SKM-1 (cell line): ENCODE data around the gene JPH4.

ENCODE experiments used
- DNase-seq: peaks from one replicate; lab custom pipeline; 2025; ENCODE audit not compliant: unreplicated experiment; lab: John Stamatoyannopoulos, UW

The JPH4 gene

GRCh38 chr14:23578560-23579310, at the start of gene JPH4:
TSS of gene JPH4 (minus strand) at chr14:23578790. CDS start at chr14:23577453, 1,337 bp downstream.
- no peak for DNase-seq

- DNase-seq = no peak
Observed at GRCh38 chr14:23627961-23628360, 49.4 kb upstream of the JPH4 start.

- no peak for DNase-seq
Observed at GRCh38 chr14:23626946-23627345, 48.4 kb upstream of the JPH4 start.

DNA sequence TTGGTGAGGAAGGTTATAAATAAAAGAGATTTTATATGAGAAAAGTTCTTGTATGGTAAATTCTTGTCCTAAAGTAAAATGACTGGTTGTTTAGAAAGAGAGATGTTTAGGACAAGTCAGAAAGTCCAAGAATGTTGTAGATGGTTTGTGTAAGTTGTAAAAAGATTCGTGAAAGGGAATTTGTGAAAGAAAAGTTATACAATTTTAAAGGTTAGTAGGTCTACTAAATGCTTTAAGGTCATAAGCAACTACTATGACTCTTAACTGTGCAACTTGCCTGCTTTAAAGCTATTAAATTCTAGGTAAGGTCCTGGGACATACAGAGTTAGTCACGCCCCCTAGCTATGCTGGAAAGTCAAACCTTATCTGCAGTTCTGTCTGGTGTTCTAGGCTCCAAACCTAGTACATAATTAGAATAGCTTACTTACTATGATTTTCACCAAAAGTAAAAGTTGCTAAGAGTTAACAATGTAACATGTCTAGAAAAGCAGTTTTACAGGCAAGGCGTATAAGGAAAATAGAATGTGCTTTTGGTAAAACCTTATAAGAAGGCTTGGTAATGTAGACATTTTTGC, 46.3 kb upstream of the JPH4 start:
- DNase-seq = no peak

- no peak for DNase-seq
Observed at GRCh38 chr14:23623962-23624361, 45.4 kb upstream of the JPH4 start.

GRCh38 chr14:23622990-23623389, 44.4 kb upstream of the JPH4 start:
- DNase-seq = no peak

- DNase-seq = no peak
Observed at GRCh38 chr14:23621932-23622730, 43.5 kb upstream of the JPH4 start.

- DNase-seq = no peak
Observed at GRCh38 chr14:23621204-23621931, 42.8 kb upstream of the JPH4 start.

GRCh38 chr14:23620177-23620702, 41.6 kb upstream of the JPH4 start:
- no peak for DNase-seq

DNA sequence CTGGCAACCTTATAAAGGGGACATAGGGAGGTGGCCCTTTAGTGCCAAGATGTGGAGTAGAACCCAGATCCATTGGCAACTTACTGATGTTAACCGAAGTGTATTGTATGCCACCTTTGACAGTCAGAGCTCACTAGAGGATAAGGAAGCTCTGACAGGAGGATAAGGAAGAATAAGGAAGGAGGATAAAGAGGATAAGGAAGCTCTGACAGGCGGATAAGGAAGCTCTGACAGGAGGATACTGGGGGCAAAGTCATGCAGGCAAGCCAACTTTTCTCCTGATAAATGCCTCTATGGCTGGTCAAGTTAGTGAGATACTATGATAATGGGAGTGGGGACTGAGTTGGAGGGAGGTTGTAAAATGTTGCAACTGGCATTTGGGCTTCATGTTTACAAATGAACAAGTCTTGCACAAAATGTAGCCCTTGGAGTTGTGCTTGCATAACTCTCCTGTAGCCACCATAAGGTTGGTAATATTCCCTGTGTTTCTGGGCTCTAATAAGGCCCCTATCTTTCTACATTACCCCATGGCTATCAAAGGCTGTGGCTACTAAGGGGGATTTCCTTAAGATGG, 39.9 kb upstream of the JPH4 start:
- DNase-seq = no peak

DNA sequence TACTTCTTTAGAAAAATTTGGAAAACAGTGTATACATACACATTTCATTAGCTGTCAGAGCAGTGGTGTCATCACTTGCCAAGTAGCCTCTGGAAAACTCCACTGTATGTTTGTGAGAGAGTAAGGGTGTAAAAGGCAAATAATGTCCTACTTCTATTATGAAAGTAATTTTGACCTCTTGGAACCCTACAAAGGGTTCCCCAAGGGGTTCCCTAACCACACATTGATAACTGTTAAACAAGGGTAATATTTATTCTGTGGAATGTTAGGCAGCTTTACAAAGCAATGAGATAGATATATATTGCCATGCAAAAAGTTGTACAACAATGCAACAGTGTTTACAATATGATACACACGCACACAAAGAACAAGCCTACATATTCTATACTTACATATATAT, 38.9 kb upstream of the JPH4 start:
- no peak for DNase-seq

DNA sequence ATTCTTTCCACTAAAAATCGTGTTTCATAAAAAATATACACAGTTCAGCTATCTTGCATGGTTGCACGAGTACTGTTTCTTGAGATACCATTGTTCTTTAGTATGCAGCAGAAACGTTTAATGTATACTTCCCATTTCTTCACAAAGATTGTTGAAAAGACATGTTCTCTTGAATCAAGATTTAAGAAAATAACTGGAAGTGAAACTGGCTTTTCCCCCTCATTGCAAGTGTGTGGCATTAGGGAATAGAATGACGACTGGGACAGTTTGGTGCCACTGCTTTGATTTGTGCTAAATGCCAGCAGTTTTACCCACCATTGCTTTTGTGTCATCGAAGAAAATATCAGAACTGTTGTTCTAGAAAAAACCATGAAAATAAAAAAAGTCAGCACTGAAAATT, 37.3 kb upstream of the JPH4 start:
- no peak for DNase-seq

GRCh38 chr14:23614395-23614828, 35.8 kb upstream of the JPH4 start:
- no peak for DNase-seq

GRCh38 chr14:23613242-23614070, 34.9 kb upstream of the JPH4 start:
- DNase-seq = no peak

DNA sequence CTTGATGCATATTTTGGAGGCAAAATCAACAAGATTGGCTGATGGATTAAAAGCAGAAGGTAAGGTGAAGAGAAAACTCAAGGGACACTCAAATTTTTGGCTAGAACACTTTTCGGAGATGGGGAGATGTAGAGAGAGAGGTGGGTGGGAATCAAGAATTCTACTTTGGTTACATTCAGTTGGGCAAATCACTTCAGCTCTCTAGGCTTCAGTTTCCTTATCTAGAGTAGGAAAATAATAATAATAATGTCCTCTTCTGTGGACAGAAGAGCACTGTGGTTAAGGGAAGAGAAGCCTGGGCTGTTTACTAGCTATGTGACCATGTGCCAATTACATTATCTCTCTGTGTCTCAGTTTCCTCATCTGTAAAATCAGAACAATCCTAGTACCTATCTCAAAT, 34.2 kb upstream of the JPH4 start:
- no peak for DNase-seq

- DNase-seq = no peak
Observed at GRCh38 chr14:23612354-23612732, 33.8 kb upstream of the JPH4 start.

DNA sequence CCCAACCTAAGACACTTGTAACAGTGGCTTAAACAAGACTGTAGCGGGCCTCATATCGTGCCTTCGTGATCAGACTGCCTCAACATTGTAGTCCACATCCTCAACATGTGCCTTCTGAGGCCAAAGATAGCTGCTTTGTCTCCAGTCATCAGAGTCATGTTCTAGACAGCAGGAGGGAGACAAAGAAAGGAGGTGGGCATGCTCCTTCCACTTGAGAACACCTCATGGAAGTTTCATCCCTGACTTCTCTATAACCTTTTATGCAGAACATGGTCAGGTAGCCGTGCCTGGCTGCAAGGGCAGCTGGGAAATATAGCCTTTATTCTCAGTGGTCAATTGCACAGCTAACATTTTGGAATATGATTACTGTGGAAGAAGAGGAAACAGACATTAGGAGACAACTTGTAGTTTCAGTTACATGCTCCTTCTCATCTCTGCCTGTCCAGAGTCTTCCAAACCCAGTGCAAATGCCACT, 32.3 kb upstream of the JPH4 start:
- no peak for DNase-seq

- DNase-seq = no peak
Observed at GRCh38 chr14:23610090-23610814, 31.7 kb upstream of the JPH4 start.
